Psoas muscle (tissue), 8 donors: Measurements from ENCODE around the gene RIN1. TPM values are rescaled to one million over a fixed set of nuclear protein-coding genes. Genes with fewer than 3 reads are reported as not detected.

ENCODE experiments used
- ATAC-seq, 4 donors: fragments of 200-7000 bp; cut with Tn5 transposase; one replicate each; pipeline ENCODE4 v1.9.1; 2020; ENCODE audit warnings: moderate library complexity in 3 of 4, mild to moderate bottlenecking in 2 of 4
- DNase-seq, 2 donors: peaks; one replicate each; pipeline ENCODE4 v3.0.0-alpha.2; 2020
- H3K27ac ChIP-seq: fragments of 200-600 bp; one replicate; pipeline ENCODE4 v1.8.0; 2022
- H3K27me3 ChIP-seq, 3 donors: fragments of 200-600 bp in 1 of 3; one replicate each; pipeline versions ENCODE4 v1.6.1 to v1.8.0; 2013 to 2022; ENCODE audit warnings: low read length in 2 of 3, mild to moderate bottlenecking in 2 of 3, moderate library complexity in 1 of 3; ENCODE audit not compliant: insufficient read depth in 3 of 3
- H3K36me3 ChIP-seq, 2 donors: fragments of 200-600 bp in 1 of 2; one replicate each; pipeline versions ENCODE4 v1.6.1 to v1.8.0; 2013 to 2022; ENCODE audit warnings: low read depth in 1 of 2, mild to moderate bottlenecking in 1 of 2, moderate library complexity in 1 of 2; ENCODE audit not compliant: insufficient read depth in 1 of 2
- H3K4me1 ChIP-seq: fragments of 200-600 bp; one replicate; pipeline ENCODE4 v1.8.0; 2022
- H3K4me3 ChIP-seq: fragments of 200-600 bp; one replicate; pipeline ENCODE4 v1.8.0; 2022; ENCODE audit warnings: mild to moderate bottlenecking
- H3K9me3 ChIP-seq: fragments of 200-600 bp; one replicate; pipeline ENCODE4 v1.8.0; 2022
- CTCF ChIP-seq: fragments of 200-600 bp; IDR thresholded peaks from one replicate; pipeline ENCODE4 v1.8.0; 2022; ENCODE audit warnings: antibody characterized with exemption
- WGBS, 3 donors: extraction: QIAGEN DNeasy Blood & Tissue Kit; methylation state at CpG; one replicate each; pipeline versions ENCODE4 v1.1.6 to v1.1.7; 2013; 5-methylcytosine and 5-hydroxymethylcytosine counted together
- intact Hi-C, 2 donors: fragments of 100-400 bp; cut with DNase I; formaldehyde crosslinking; loops; one replicate each; pipeline versions ENCODE4 v1.11.0 to v1.14.2; 2022
- polyA plus RNA-seq, 3 donors: library from polyadenylated mRNA; stranded (reverse); fragments of 200-250 nt; gene quantifications; one replicate each; pipeline ENCODE4 v1.2.3, GENCODE V29; 2013
- total RNA-seq, 4 donors: library from RNA; stranded (reverse); fragmentation: NEBNext Ultra II Directional in 2 of 4; extraction: Animal tissue kit (Norgen Biotek cat#: 25700) in 2 of 4; gene quantifications; one replicate each; pipeline versions ENCODE4 v1.2.1 to v1.2.4, GENCODE V29; 2021 to 2023
- donor health status: healthy with polysubstance abuse.
- donor health status: DM: no; HTN: no; CAD: no; lungs with moderate emphysema.
- donor health status: Bipolar disorder and iron deficiency.
- donor health status: healthy.
- donor health status: DM: yes; HTN: yes; CAD: no.
- donor health status: DM: no; HTN: no; CAD: no.
- donor health status: DM: no; HTN: no; CAD: no.
- donor health status: DM: yes; HTN: yes; CAD: no.

The RIN1 gene
- total and polyA plus RNA-seq, 7 donors: 1.2 to 38.0 (median 5.7) TPM

DNA sequence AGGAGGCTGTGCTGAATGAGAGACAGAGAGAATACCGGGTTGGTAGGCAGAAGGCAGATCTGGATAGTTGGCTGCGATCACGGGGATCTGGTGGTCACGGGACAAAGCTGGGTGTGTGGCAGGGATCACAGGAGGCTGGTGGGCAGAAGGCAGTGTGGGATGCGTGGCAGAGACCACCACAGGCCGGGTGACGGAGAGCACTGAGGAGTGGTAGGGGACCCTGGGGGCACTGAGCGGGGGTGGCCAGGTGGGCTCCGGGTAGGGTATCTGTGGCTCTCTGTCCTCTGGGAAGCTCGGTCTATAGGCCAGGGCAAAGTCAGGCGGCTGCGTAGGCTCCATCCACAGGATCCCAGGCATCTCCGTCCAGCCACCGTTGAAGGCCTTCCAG, 20.7 kb downstream of the RIN1 start:
- 72 to 87% (median 75%) methylated on average over 11 to 14 of the region's 14 CpGs for WGBS, 3 donors
- no peak for ATAC-seq
- no peaks in the 10 kb centered on the region for H3K9me3 ChIP-seq
- no peak for DNase-seq
- intact Hi-C loops: no loop called here
- no peak for TF ChIP-seq CTCF
- H3K27ac ChIP-seq: peak overlapping the region; percentile 36
- H3K27me3 ChIP-seq: peaks cover 0 to 26% (median 6%) of the 10 kb centered on the region in 3 donors
- no peaks in the 10 kb centered on the region for H3K4me1 ChIP-seq
- no peaks in the 10 kb centered on the region for H3K36me3 ChIP-seq
- H3K4me3 ChIP-seq: peak overlapping the region; percentile 69

DNA sequence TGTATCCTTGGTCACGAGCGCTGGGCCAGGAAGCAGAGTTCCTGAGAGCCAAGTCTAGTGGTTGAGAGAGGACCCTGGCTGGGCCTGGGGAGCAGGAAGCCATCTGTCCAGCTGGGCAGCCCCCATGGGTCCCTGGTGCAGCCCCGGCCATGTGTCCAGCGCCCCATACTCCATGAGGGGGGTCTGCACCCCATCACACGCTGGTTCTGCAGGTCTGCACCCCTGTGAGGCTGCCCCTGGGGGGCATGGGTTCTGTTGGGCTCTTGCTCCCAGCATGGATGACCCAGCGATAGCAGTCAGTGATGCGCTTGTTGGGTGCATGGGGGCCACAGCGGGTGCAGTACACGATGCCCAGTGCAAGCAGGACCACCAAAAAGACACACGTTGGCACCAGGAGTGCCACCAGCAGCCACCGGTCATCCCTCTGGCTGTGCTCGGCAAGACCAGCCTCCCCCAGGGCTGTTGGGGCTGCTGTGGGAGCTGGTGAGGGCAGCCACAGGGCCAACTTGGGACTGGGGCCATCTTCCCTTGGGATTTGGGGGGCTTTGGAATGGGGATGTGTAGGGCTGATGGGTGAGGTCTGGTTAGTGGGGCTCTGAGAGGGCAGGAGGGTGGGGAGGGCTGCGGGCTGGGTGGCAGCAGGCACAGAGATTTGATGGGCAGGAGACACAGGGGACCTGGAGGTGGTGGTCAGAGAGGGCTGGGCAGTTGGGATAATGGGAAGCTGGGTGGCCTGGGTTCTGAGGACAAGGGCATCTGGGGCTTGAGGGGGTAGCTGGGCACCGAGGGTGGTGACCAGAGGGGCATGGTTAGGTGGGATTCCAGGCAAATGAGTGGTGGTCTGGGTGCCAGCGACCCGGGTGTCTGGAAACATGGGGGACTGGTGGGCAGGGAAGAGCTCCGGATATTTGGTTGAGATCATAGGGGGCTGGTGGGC, 21.4 kb downstream of the RIN1 start:
- no peaks in the 10 kb centered on the region for H3K4me1 ChIP-seq
- intact Hi-C loops: loop anchor here in 1 of 2 donors (5.0 kb wide), 1 partner anchor 72 kb away; no protein-coding TSS in a partner anchor
- no peaks in the 10 kb centered on the region for H3K9me3 ChIP-seq
- H3K27me3 ChIP-seq: peaks cover 0 to 26% (median 6%) of the 10 kb centered on the region in 3 donors
- peak overlapping the region; percentile 69 for H3K4me3 ChIP-seq
- H3K36me3 ChIP-seq: no peaks in the 10 kb centered on the region
- DNase-seq (peak in 1 of 2 donors; percentile 57), ATAC-seq (no peak)
- H3K27ac ChIP-seq: peak overlapping the region; percentile 75
- no peak for TF ChIP-seq CTCF
- WGBS, 3 donors: 76 to 83% (median 80%) methylated on average over 15 to 17 of the region's 17 CpGs

DNA sequence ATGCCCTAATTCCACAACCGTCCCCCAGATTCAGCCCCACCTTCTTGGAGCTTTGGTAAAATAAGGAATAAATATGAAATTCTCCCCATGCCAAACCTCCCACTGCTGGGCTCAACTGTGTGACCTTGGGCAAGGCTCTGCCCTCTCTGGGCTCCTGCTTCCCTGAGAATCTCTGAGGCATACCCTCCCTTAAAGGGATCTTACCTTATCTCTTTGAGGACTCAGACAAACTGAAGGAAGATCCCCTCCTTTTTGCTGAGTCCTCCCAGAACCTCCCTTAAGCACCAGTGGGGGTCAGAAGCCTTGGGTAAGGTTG, 22.1 kb downstream of the RIN1 start:
- peak overlapping the region; percentile 75 for H3K27ac ChIP-seq
- 63 to 88% (median 82%) methylated on average over 1 of the region's 1 CpG for WGBS, 3 donors
- intact Hi-C loops: loop anchor here in 1 of 2 donors (5.0 kb wide), 1 partner anchor 73 kb away; no protein-coding TSS in a partner anchor

GRCh38 chr11:66313321-66314185, 22.7 kb downstream of the RIN1 start:
- DNase-seq: peak; percentile 57 to 63
- Histone ChIP-seq H3K9me3 (no peaks in the 10 kb centered on the region), H3K4me3 (peak overlapping the region; percentile 69), H3K36me3 (no peaks in the 10 kb centered on the region), H3K4me1 (no peaks in the 10 kb centered on the region), H3K27ac (peak overlapping the region; percentile 75), H3K27me3 (peaks cover 0 to 26% (median 6%) of the 10 kb centered on the region in 3 donors)
- WGBS, 3 donors: 36 to 40% (median 38%) methylated on average over 34 to 38 of the region's 38 CpGs
- no peak for ATAC-seq
- TF ChIP-seq CTCF: no peak
- intact Hi-C loops: loop anchor here in 1 of 2 donors (5.0 kb wide), 1 partner anchor 74 kb away; no protein-coding TSS in a partner anchor

More for the DNA sequence above, 22.1 kb downstream of the RIN1 start:
- Histone ChIP-seq H3K36me3 (no peaks in the 10 kb centered on the region), H3K9me3 (no peaks in the 10 kb centered on the region), H3K27me3 (peaks cover 0 to 26% (median 6%) of the 10 kb centered on the region in 3 donors), H3K4me3 (peak overlapping the region; percentile 69), H3K4me1 (no peaks in the 10 kb centered on the region)
- DNase-seq: no peak
- ATAC-seq: no peak
- no peak for TF ChIP-seq CTCF
